ENCODE measurements around the gene PLCXD1.

Gene PLCXD1

DNA sequence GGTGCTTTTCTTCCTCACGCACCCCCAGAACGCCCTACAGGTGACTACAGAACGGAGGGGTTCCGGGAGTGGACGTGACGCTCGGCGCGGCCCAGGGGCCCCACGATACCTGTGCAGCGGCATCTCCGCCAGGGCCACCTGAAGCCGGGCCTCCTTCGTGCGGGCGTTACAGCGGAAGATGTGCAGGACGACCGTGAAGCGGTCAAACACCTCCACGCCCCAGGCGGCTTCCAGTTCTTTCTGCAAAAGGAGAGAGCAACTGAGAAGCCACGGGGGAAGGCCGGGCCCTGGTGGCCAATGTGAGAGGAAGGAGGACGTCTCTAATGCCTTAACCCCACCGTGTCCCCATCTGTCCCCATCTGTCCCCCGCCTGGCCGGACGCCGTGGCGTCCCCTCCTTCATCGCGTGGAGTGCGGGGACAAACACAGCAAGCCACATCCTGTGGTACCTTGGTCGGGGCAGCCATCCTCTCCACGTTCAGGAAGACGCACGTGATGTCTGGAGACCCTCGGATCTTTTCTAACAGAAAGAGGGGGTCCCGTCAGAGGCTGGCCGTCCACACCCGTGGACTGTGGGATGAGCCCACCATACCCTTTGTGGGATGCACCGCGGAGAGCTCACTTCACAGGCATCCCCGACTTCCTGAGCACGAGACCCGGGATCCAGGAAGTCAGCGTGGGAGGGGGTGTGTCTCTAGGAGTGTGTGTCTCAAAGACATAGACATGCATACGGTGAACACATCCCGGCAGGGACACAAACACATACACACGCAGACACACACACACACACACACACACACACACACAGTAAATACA, 33.8 kb downstream of the PLCXD1 start:
- TF ChIP-seq CTCF (IDR thresholded peaks at IDR 0.05; ENCODE audit: borderline replicate concordance, extremely low read depth, low read length, poor library complexity, severe bottlenecking) (no peak), EZH2 (IDR thresholded peaks at IDR 0.05; ENCODE audit: borderline replicate concordance, low read depth, low read length, severe bottlenecking) (no peak)
- H3K36me3 ChIP-seq (ENCODE audit: insufficient read depth, low read length), result peaks cover 65% of the 10 kb centered on the region

GRCh38 chrX:316351-317325, 35.5 kb downstream of the PLCXD1 start:
- Histone ChIP-seq H3K4me2 (ENCODE audit: insufficient read depth, low read length) (peak overlapping the region; percentile 55), H3K27me3 (ENCODE audit: insufficient read depth, low read length, poor library complexity) (no peaks in the 10 kb centered on the region), H3K79me2 (ENCODE audit: insufficient read depth, low read length) (peaks cover 36% of the 10 kb centered on the region), H4K20me1 (ENCODE audit: insufficient read depth, low read length) (peaks cover 50% of the 10 kb centered on the region), H3K9me3 (ENCODE audit: insufficient read depth, low read length, severe bottlenecking) (no peaks in the 10 kb centered on the region), H3K4me1 (ENCODE audit: insufficient read depth, low read length) (peaks cover 33% of the 10 kb centered on the region), H3K27ac (ENCODE audit: low read length) (no peak overlapping the region), H3K4me3 (ENCODE audit: low read depth in 1 of 2, low read length in 2 of 2) (peak overlapping the region in 1 of 2 experiments; percentile 38; a peak in 1 of 4 replicates), H3K36me3 (ENCODE audit: insufficient read depth, low read length) (peaks cover 53% of the 10 kb centered on the region), H2AFZ (ENCODE audit: low read depth, low read length) (no peak overlapping the region), H3K9ac (ENCODE audit: low read depth, low read length) (no peak overlapping the region)
- ATAC-seq (ENCODE audit: insufficient read depth, low read depth) (no peak), DNase-seq (no peak)
- TF ChIP-seq EZH2 (IDR thresholded peaks at IDR 0.05; ENCODE audit: borderline replicate concordance, low read depth, low read length, severe bottlenecking) (no peak), CTCF (IDR thresholded peaks at IDR 0.05; ENCODE audit: borderline replicate concordance, extremely low read depth, low read length, poor library complexity, severe bottlenecking) (no peak)

More for the DNA sequence above, 33.8 kb downstream of the PLCXD1 start:
- peaks cover 30% of the 10 kb centered on the region for H3K79me2 ChIP-seq (ENCODE audit: insufficient read depth, low read length)
- H3K4me2 ChIP-seq (ENCODE audit: insufficient read depth, low read length), result no peak overlapping the region
- H2AFZ ChIP-seq (ENCODE audit: low read depth, low read length), result no peak overlapping the region
- peaks cover 45% of the 10 kb centered on the region for H4K20me1 ChIP-seq (ENCODE audit: insufficient read depth, low read length)
- ATAC-seq (ENCODE audit: insufficient read depth, low read depth) (no peak), DNase-seq (no peak)
- H3K27me3 ChIP-seq (ENCODE audit: insufficient read depth, low read length, poor library complexity), result no peaks in the 10 kb centered on the region
- peaks cover 23% of the 10 kb centered on the region for H3K4me1 ChIP-seq (ENCODE audit: insufficient read depth, low read length)
- H3K9ac ChIP-seq (ENCODE audit: low read depth, low read length), result no peak overlapping the region
- H3K27ac ChIP-seq (ENCODE audit: low read length), result no peak overlapping the region
- H3K9me3 ChIP-seq (ENCODE audit: insufficient read depth, low read length, severe bottlenecking), result no peaks in the 10 kb centered on the region
- H3K4me3 ChIP-seq (ENCODE audit: low read depth in 1 of 2, low read length in 2 of 2), result no peak overlapping the region

- no peak overlapping the region for H3K9ac ChIP-seq (ENCODE audit: low read depth, low read length)
- H4K20me1 ChIP-seq (ENCODE audit: insufficient read depth, low read length), result peaks cover 43% of the 10 kb centered on the region
- H3K9me3 ChIP-seq (ENCODE audit: insufficient read depth, low read length, severe bottlenecking), result no peaks in the 10 kb centered on the region
- H3K79me2 ChIP-seq (ENCODE audit: insufficient read depth, low read length), result peaks cover 36% of the 10 kb centered on the region
- no peak for TF ChIP-seq CTCF (IDR thresholded peaks at IDR 0.05; ENCODE audit: borderline replicate concordance, extremely low read depth, low read length, poor library complexity, severe bottlenecking)
- TF ChIP-seq EZH2 (IDR thresholded peaks at IDR 0.05; ENCODE audit: borderline replicate concordance, low read depth, low read length, severe bottlenecking), result no peak
- DNase-seq (no peak), ATAC-seq (ENCODE audit: insufficient read depth, low read depth) (no peak)
- H3K27me3 ChIP-seq (ENCODE audit: insufficient read depth, low read length, poor library complexity), result no peaks in the 10 kb centered on the region
- peaks cover 44% of the 10 kb centered on the region for H3K36me3 ChIP-seq (ENCODE audit: insufficient read depth, low read length)
- H3K4me2 ChIP-seq (ENCODE audit: insufficient read depth, low read length), result peak overlapping the region; percentile 60
- H3K4me1 ChIP-seq (ENCODE audit: insufficient read depth, low read length), result peaks cover 33% of the 10 kb centered on the region
- H3K27ac ChIP-seq (ENCODE audit: low read length), result no peak overlapping the region
- peak overlapping the region; percentile 32 to 82; a peak in 3 of 4 replicates for H3K4me3 ChIP-seq (ENCODE audit: low read depth in 1 of 2, low read length in 2 of 2)
- H2AFZ ChIP-seq (ENCODE audit: low read depth, low read length), result no peak overlapping the region
These were observed 36.4 kb downstream of the PLCXD1 start for GRCh38 chrX:317424-318067.

Data from DND-41 (cell line).